Smooth muscle cell (in vitro differentiated cells): ENCODE data around the gene LRWD1. TPM values are rescaled to one million over a fixed set of nuclear protein-coding genes. Genes with fewer than 3 reads are reported as not detected.
"Not testable (repeated sequence)": the region's sequence is repeated elsewhere in the genome, so short reads cannot be mapped to it uniquely, and the experiment has no call there.

ENCODE experiments used
- DNase-seq: peaks from one replicate; lab custom pipeline; 2025; ENCODE audit not compliant: unreplicated experiment; lab: John Stamatoyannopoulos, UW
- H2AFZ ChIP-seq: fragments of 200-600 bp; sonication (generic); 2 replicates; pipeline ENCODE4 v1.6.0; 2016; ENCODE audit warnings: antibody characterized with exemption, low read depth, mild to moderate bottlenecking
- H3F3A ChIP-seq: fragments of 200-600 bp; sonication (generic); 2 replicates; pipeline ENCODE4 v1.6.0; 2017; ENCODE audit warnings: antibody characterized with exemption, low read depth
- H3K27ac ChIP-seq: fragments of 200-600 bp; sonication (generic); 2 replicates; pipeline ENCODE4 v1.5.1; 2016; ENCODE audit warnings: low read depth, mild to moderate bottlenecking
- H3K27me3 ChIP-seq: fragments of 200-600 bp; sonication (generic); 2 replicates; pipeline ENCODE4 v1.6.1; 2016; ENCODE audit warnings: low read depth, mild to moderate bottlenecking
- H3K36me3 ChIP-seq: fragments of 200-600 bp; sonication (generic); 2 replicates; pipeline ENCODE4 v1.5.1; 2016; ENCODE audit warnings: low read depth
- H3K4me1 ChIP-seq: fragments of 200-600 bp; sonication (generic); 2 replicates; pipeline ENCODE4 v1.5.1; 2016; ENCODE audit warnings: low read depth
- H3K4me2 ChIP-seq: fragments of 200-600 bp; sonication (generic); 2 replicates; pipeline ENCODE4 v1.6.0; 2016; ENCODE audit warnings: mild to moderate bottlenecking
- H3K4me3 ChIP-seq: fragments of 200-600 bp; sonication (generic); 2 replicates; pipeline ENCODE4 v1.5.1; 2016; ENCODE audit warnings: mild to moderate bottlenecking
- H3K79me2 ChIP-seq: fragments of 200-600 bp; sonication (generic); 2 replicates; pipeline ENCODE4 v1.6.0; 2016; ENCODE audit warnings: low read depth, mild to moderate bottlenecking
- H3K9ac ChIP-seq: fragments of 200-600 bp; sonication (generic); 2 replicates; pipeline ENCODE4 v1.6.0; 2016; ENCODE audit warnings: low read depth
- H3K9me3 ChIP-seq: fragments of 200-600 bp; sonication (generic); replicated peaks from 2 replicates; pipeline ENCODE4 v1.5.1; 2016; ENCODE audit warnings: low read depth
- H4K20me1 ChIP-seq: fragments of 200-600 bp; sonication (generic); 2 replicates; pipeline ENCODE4 v1.6.0; 2016; ENCODE audit warnings: low read depth
- WGBS: methylation state at CpG from one replicate; pipeline ENCODE4 v1.1.7; 2016; ENCODE audit warnings: low lambda C conversion rate; 5-methylcytosine and 5-hydroxymethylcytosine counted together
- microRNA-seq: library from miRNA; unstranded; fragments of <30 nt; microRNA quantifications from one replicate; pipeline ENCODE4, GENCODE V29; 2016; ENCODE audit warnings: borderline number of aligned reads
- polyA plus RNA-seq: library from polyadenylated mRNA; unstranded; fragments of >200 nt; fragmentation: Nextera tagmentation; extraction: Ambion mirVana; gene quantifications from 2 replicates; pipeline ENCODE4 v1.2.1, GENCODE V29; 2016
- total RNA-seq: library from RNA; depleted of rRNA; stranded (reverse); fragments of >200 nt; gene quantifications from 2 replicates; pipeline ENCODE4 v1.2.3, GENCODE V29; 2014

Gene LRWD1
- total and polyA plus RNA-seq, 2 experiments from 2014 or later, result 13.1 to 21.2 TPM

- not testable (repeated sequence) for H3K9me3 ChIP-seq, H3K27ac ChIP-seq, H4K20me1 ChIP-seq, H3K4me2 ChIP-seq, H3K4me3 ChIP-seq, H3K4me1 ChIP-seq, H3K36me3 ChIP-seq, H3K27me3 ChIP-seq, H3K79me2 ChIP-seq, H2AFZ ChIP-seq, H3K9ac ChIP-seq, DNase-seq, H3F3A ChIP-seq
- no CpG with 5 or more reads among the region's 5 CpGs for WGBS
Observed at GRCh38 chr7:102512642-102513221, 47.9 kb downstream of the LRWD1 start.

- H3K4me1 ChIP-seq, DNase-seq, H3K36me3 ChIP-seq, H3F3A ChIP-seq, H3K79me2 ChIP-seq, H3K4me3 ChIP-seq, H3K4me2 ChIP-seq, H2AFZ ChIP-seq, H3K9me3 ChIP-seq, H3K27ac ChIP-seq, H3K27me3 ChIP-seq, H3K9ac ChIP-seq, H4K20me1 ChIP-seq: not testable (repeated sequence)
- 83% methylated on average over 3 of the region's 15 CpGs for WGBS
Observed at GRCh38 chr7:102514881-102515721, 50.3 kb downstream of the LRWD1 start.

- H4K20me1 ChIP-seq, H3K27ac ChIP-seq, H3K79me2 ChIP-seq, DNase-seq, H3K9me3 ChIP-seq, H3K4me3 ChIP-seq, H3K4me1 ChIP-seq, H3K36me3 ChIP-seq, H3K4me2 ChIP-seq, H3K27me3 ChIP-seq, H3F3A ChIP-seq, H3K9ac ChIP-seq, H2AFZ ChIP-seq: not testable (repeated sequence)
- no CpG with 5 or more reads among the region's 3 CpGs for WGBS
Observed at GRCh38 chr7:102515889-102516288, 51.1 kb downstream of the LRWD1 start.

- H3K4me1 ChIP-seq, H3K4me3 ChIP-seq, H3K4me2 ChIP-seq, H4K20me1 ChIP-seq, H3K27me3 ChIP-seq, H3K9me3 ChIP-seq, DNase-seq, H3K79me2 ChIP-seq, H3K9ac ChIP-seq, H3K36me3 ChIP-seq, H3K27ac ChIP-seq, H3F3A ChIP-seq, H2AFZ ChIP-seq: not testable (repeated sequence)
- WGBS, result no CpG with 5 or more reads among the region's 10 CpGs
Observed at GRCh38 chr7:102516951-102517350, 52.2 kb downstream of the LRWD1 start.

GRCh38 chr7:102517550-102518147, 52.9 kb downstream of the LRWD1 start, which contains the start of gene RASA4B:
RASA4B (minus strand) TSS chr7:102517777; CDS start chr7:102517710, 67 bp downstream.
- H3K4me3 ChIP-seq, H3K4me2 ChIP-seq, H3K27me3 ChIP-seq, H3K27ac ChIP-seq, H3K9ac ChIP-seq, H3K4me1 ChIP-seq, H2AFZ ChIP-seq, DNase-seq, H4K20me1 ChIP-seq, H3F3A ChIP-seq, H3K36me3 ChIP-seq, H3K79me2 ChIP-seq, H3K9me3 ChIP-seq: not testable (repeated sequence)
- WGBS, result no CpG with 5 or more reads among the region's 61 CpGs

- H3K4me3 ChIP-seq, H4K20me1 ChIP-seq, H3K36me3 ChIP-seq, H3K27me3 ChIP-seq, H3K9me3 ChIP-seq, H3K27ac ChIP-seq, DNase-seq, H3F3A ChIP-seq, H2AFZ ChIP-seq, H3K4me1 ChIP-seq, H3K4me2 ChIP-seq, H3K79me2 ChIP-seq, H3K9ac ChIP-seq: not testable (repeated sequence)
- no CpG with 5 or more reads among the region's 5 CpGs for WGBS
Observed at GRCh38 chr7:102520797-102521196, 56.0 kb downstream of the LRWD1 start.

Small RNAs within 50 kb of the gene (microRNA-seq; reads per million reads assigned to microRNA genes)
- gene MIR4467 (not detected), gene MIR5090 (10.5 reads per million, percentile 14 among the genes with 10 or more reads in this experiment)

Other genes with a start within 250 kb of the LRWD1 start
- 6.3 and 8.2 TPM in 2 replicates for gene SH2B2, start 178.1 kb upstream of the LRWD1 start, total RNA-seq
- gene SH2B2, start 178.1 kb upstream of the LRWD1 start, polyA plus RNA-seq, result 12.4 and 14.6 TPM in 2 replicates
- not detected in 2 replicates for gene SPDYE6, start 108.5 kb upstream of the LRWD1 start, total RNA-seq
- 0.66 TPM in 1 of 2 replicates, not detected in the other for gene SPDYE6, start 108.5 kb upstream of the LRWD1 start, polyA plus RNA-seq
- 14.3 and 17.2 TPM in 2 replicates for gene PRKRIP1, start 68.6 kb upstream of the LRWD1 start, total RNA-seq
- 34.5 and 51.9 TPM in 2 replicates for gene PRKRIP1, start 68.6 kb upstream of the LRWD1 start, polyA plus RNA-seq
- 43.0 and 47.1 TPM in 2 replicates for gene ORAI2, start 31.4 kb upstream of the LRWD1 start, total RNA-seq
- 66.1 and 69.8 TPM in 2 replicates for gene ORAI2, start 31.4 kb upstream of the LRWD1 start, polyA plus RNA-seq
- gene ALKBH4, start 121 bp upstream of the LRWD1 start, total RNA-seq, result 7.0 and 17.7 TPM in 2 replicates
- 15.7 and 16.0 TPM in 2 replicates for gene ALKBH4, start 121 bp upstream of the LRWD1 start, polyA plus RNA-seq
- 12.7 and 13.1 TPM in 2 replicates for gene POLR2J, start 13.9 kb downstream of the LRWD1 start, total RNA-seq
- gene POLR2J, start 13.9 kb downstream of the LRWD1 start, polyA plus RNA-seq, result 92.2 and 94.4 TPM in 2 replicates
- 2.1 and 4.2 TPM in 2 replicates for gene RASA4B, start 52.8 kb downstream of the LRWD1 start, total RNA-seq
- 3.5 and 4.6 TPM in 2 replicates for gene RASA4B, start 52.8 kb downstream of the LRWD1 start, polyA plus RNA-seq
- gene UPK3BL2, start 78.7 kb downstream of the LRWD1 start, total RNA-seq, result 0.40 TPM in 1 of 2 replicates, not detected in the other
- 0.75 and 3.6 TPM in 2 replicates for gene UPK3BL2, start 78.7 kb downstream of the LRWD1 start, polyA plus RNA-seq
- gene SPDYE2, start 86.2 kb downstream of the LRWD1 start, total RNA-seq, result not detected in 2 replicates
- gene SPDYE2, start 86.2 kb downstream of the LRWD1 start, polyA plus RNA-seq, result 0.86 and 3.1 TPM in 2 replicates
- gene POLR2J3, start 107.6 kb downstream of the LRWD1 start, total RNA-seq, result 2.8 and 6.5 TPM in 2 replicates
- gene POLR2J3, start 107.6 kb downstream of the LRWD1 start, polyA plus RNA-seq, result 50.2 and 54.2 TPM in 2 replicates
- gene RASA4, start 151.8 kb downstream of the LRWD1 start, total RNA-seq, result 6.9 and 12.2 TPM in 2 replicates
- gene RASA4, start 151.8 kb downstream of the LRWD1 start, polyA plus RNA-seq, result 6.9 and 11.6 TPM in 2 replicates
- 6.6 and 16.6 TPM in 2 replicates for gene UPK3BL1, start 177.8 kb downstream of the LRWD1 start, total RNA-seq
- gene UPK3BL1, start 177.8 kb downstream of the LRWD1 start, polyA plus RNA-seq, result 21.1 and 25.0 TPM in 2 replicates
- gene SPDYE2B, start 185.3 kb downstream of the LRWD1 start, total RNA-seq, result not detected in 2 replicates
- not detected in 2 replicates for gene SPDYE2B, start 185.3 kb downstream of the LRWD1 start, polyA plus RNA-seq
- gene POLR2J2, start 206.7 kb downstream of the LRWD1 start, total RNA-seq, result 0.90 and 2.9 TPM in 2 replicates
- 0.10 and 2.4 TPM in 2 replicates for gene POLR2J2, start 206.7 kb downstream of the LRWD1 start, polyA plus RNA-seq